Superior temporal gyrus (tissue), 1 donor: ENCODE data around the gene AFDN.

Source experiments
- DNase-seq: peaks from one replicate; pipeline ENCODE4 v3.0.0-alpha.2; 2016; ENCODE audit errors: extremely low spot score

AFDN gene

GRCh38 chr6:167826896-167827582 is at the start of gene AFDN:
AFDN (plus strand) TSS chr6:167826911; CDS start chr6:167827133, 222 bp downstream.
- DNase-seq: no peak

- DNase-seq: no peak
Observed at GRCh38 chr6:167778497-167779128, 48.1 kb upstream of the AFDN start.

GRCh38 chr6:167779129-167779992 is 47.4 kb upstream of the AFDN start:
- DNase-seq: no peak

- no peak for DNase-seq
Observed at GRCh38 chr6:167779993-167780655, 46.6 kb upstream of the AFDN start.

GRCh38 chr6:167781066-167781767 is 45.5 kb upstream of the AFDN start:
- DNase-seq: no peak

- no peak for DNase-seq
Observed at GRCh38 chr6:167781868-167782267, 44.8 kb upstream of the AFDN start.

GRCh38 chr6:167782698-167783517 is 43.8 kb upstream of the AFDN start:
- DNase-seq: no peak

GRCh38 chr6:167786853-167787675 is 39.6 kb upstream of the AFDN start:
- DNase-seq: no peak

- DNase-seq: no peak
Observed at GRCh38 chr6:167787896-167788562, 38.7 kb upstream of the AFDN start.

GRCh38 chr6:167788563-167788903 is 38.2 kb upstream of the AFDN start:
- no peak for DNase-seq

GRCh38 chr6:167789358-167789757 is 37.4 kb upstream of the AFDN start:
- DNase-seq: no peak

GRCh38 chr6:167791091-167791779 is 35.5 kb upstream of the AFDN start:
- DNase-seq: no peak

GRCh38 chr6:167791780-167792478 is 34.8 kb upstream of the AFDN start:
- no peak for DNase-seq

- DNase-seq: no peak
Observed at GRCh38 chr6:167793421-167793820, 33.3 kb upstream of the AFDN start.

- DNase-seq: no peak
Observed at GRCh38 chr6:167794161-167795157, 32.3 kb upstream of the AFDN start.

- DNase-seq: no peak
Observed at GRCh38 chr6:167795321-167795811, 31.3 kb upstream of the AFDN start.

- DNase-seq: no peak
Observed at GRCh38 chr6:167795874-167796191, 30.9 kb upstream of the AFDN start.
